ENCODE data around the gene SLC8A2.

- no peak for TF ChIP-seq MAZ (IDR thresholded peaks at IDR 0.05; ENCODE audit: borderline replicate concordance, low read depth, low read length)
- TF ChIP-seq CHD1 (IDR thresholded peaks at IDR 0.05; ENCODE audit: low read depth, low read length) = no peak
- TF ChIP-seq CTCF (conservative IDR thresholded peaks at IDR 0.05; ENCODE audit: low read depth, low read length) = no peak
- no peak for TF ChIP-seq POLR2A (IDR thresholded peaks at IDR 0.05; ENCODE audit: low read depth, low read length)
- no peak for TF ChIP-seq ELK1 (IDR thresholded peaks at IDR 0.05; ENCODE audit: borderline replicate concordance, low read depth, low read length)
- no peak for TF ChIP-seq CEBPB (IDR thresholded peaks at IDR 0.05; ENCODE audit: low read depth, low read length)
- TF ChIP-seq MAFK (IDR thresholded peaks at IDR 0.05; ENCODE audit: low read depth, low read length) = no peak
- no peak for TF ChIP-seq USF2 (IDR thresholded peaks at IDR 0.05; ENCODE audit: low read depth, low read length)
- TF ChIP-seq FOS (IDR thresholded peaks at IDR 0.05; ENCODE audit: low read depth, low read length) = no peak
Measured at GRCh38 chr19:47470447-47471195, 1.1 kb downstream of the SLC8A2 start.

All from IMR-90 (cell line).